GM21390 (cell line): Measurements from ENCODE around the gene OTOG.

Experiments
- ATAC-seq: cut with Tn5 transposase; IDR thresholded peaks from one replicate; pipeline ENCODE4 v1.9.1; 2021; ENCODE audit not compliant: unreplicated experiment

The OTOG gene, protein sequence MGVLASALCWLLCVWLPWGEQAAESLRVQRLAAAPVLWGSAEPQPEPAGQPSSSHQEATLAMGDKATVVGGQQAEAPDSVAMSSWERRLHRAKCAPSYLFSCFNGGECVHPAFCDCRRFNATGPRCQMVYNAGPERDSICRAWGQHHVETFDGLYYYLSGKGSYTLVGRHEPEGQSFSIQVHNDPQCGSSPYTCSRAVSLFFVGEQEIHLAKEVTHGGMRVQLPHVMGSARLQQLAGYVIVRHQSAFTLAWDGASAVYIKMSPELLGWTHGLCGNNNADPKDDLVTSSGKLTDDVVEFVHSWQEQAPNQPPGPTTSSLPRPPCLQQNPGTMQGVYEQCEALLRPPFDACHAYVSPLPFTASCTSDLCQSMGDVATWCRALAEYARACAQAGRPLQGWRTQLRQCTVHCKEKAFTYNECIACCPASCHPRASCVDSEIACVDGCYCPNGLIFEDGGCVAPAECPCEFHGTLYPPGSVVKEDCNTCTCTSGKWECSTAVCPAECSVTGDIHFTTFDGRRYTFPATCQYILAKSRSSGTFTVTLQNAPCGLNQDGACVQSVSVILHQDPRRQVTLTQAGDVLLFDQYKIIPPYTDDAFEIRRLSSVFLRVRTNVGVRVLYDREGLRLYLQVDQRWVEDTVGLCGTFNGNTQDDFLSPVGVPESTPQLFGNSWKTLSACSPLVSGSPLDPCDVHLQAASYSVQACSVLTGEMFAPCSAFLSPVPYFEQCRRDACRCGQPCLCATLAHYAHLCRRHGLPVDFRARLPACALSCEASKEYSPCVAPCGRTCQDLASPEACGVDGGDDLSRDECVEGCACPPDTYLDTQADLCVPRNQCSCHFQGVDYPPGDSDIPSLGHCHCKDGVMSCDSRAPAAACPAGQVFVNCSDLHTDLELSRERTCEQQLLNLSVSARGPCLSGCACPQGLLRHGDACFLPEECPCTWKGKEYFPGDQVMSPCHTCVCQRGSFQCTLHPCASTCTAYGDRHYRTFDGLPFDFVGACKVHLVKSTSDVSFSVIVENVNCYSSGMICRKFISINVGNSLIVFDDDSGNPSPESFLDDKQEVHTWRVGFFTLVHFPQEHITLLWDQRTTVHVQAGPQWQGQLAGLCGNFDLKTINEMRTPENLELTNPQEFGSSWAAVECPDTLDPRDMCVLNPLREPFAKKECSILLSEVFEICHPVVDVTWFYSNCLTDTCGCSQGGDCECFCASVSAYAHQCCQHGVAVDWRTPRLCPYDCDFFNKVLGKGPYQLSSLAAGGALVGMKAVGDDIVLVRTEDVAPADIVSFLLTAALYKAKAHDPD (N-terminal part only)

DNA sequence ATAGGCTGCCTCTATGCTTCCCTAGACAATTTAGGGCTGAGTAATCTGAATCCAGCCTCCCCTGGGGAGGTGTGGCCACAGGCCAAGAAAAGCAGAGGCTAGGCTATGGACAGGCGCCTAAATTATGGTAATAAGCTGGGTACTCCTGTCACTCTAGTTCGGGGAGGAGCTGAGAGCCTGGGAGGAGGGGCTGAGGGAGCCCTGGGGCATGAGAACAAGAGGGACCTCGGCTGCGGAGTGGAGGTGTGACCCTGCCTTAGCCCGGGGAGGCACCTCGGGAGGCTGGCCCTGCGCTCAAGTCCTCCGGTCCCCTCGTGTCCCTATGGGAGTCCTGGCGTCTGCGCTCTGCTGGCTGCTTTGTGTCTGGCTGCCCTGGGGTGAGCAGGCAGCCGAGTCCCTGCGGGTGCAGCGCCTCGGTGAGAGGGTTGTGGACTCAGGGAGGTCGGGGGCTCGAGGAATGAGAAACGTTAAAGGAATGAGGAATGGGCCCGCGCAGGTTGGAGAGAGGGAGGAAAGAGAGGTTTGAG is at the start of gene OTOG:
TSS of gene OTOG (plus strand) at position 209 of the 527 bp plus-strand sequence. CDS start at position 323, 114 bp downstream.
- ATAC-seq, result no peak

DNA sequence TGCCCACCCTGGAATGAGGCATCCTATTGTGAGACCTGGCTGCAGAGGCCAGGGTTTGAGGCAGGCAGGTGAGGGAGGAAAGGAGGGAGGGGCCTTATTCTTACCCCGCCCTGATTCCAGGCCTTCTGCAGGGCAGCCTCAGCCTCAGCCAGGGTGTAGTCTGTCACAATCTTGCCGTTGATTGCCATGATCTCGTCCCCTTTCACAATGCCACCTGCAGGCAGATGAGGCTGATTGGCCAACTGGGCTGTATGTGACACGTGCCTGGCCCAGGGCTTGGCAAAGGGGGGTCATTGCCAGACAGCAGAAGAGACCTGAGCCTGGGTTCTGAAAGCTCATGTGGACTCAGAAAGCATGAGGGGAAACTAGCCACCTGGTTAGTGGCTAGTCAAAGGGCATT is 49.0 kb upstream of the OTOG start:
- ATAC-seq, result no peak

DNA sequence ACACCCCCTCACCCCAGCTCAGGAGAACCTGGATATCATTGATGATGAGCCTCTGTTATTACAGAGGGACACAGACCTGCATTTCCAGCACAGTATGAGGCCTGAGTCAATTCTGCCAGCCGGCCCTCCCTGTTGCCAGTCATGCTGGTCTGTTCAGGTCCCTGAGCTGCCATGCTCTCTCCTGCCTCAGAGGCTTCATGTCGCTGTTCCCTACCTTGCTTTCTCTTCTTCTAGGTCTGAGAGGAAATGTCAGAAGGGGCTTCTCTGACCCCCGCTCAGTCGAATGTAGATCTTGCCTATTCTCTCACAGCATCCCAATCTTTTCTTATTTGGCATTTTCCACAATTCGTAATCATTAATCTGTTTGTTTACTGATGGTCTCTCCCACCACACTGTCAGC is 48.6 kb upstream of the OTOG start:
- ATAC-seq, result no peak

DNA sequence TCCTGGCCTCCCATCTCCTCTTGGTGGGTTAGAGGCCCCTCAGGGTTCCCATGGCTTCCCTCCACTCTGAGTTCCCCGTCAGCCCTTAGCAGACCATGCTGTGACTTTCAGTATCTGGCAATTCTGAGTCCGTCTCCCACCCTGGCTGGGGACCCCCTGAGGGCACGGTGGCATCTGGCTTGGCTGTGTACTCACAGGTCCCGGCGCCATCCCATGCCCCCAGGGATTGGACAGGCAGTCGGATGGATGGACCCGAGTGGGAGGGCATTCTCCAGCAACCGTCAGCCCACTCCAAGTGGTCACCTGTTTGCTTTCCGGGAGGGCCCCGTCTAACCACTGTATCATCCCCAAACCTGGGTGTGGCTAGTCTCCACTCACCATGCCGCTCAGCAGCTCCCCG is 46.4 kb upstream of the OTOG start:
- no peak for ATAC-seq

DNA sequence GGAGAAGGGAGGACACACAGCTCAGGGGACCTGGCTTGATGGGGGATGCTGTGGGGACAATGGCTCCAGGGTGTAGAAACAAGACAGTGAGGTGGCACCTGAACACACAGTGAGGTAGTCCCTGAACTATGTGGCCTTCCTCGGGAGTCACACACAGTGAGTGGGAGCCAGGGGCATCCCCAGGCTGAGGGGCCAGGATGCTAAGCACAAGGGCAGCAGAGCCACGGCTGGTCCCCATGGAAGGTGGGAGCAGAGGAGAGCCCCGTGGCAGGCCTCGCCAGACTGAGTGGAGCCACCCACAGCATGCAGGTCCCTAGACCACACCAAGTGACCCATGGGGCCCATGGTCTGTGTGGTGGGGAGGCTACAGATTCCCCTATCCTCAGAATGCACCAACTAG is 44.4 kb upstream of the OTOG start:
- no peak for ATAC-seq

DNA sequence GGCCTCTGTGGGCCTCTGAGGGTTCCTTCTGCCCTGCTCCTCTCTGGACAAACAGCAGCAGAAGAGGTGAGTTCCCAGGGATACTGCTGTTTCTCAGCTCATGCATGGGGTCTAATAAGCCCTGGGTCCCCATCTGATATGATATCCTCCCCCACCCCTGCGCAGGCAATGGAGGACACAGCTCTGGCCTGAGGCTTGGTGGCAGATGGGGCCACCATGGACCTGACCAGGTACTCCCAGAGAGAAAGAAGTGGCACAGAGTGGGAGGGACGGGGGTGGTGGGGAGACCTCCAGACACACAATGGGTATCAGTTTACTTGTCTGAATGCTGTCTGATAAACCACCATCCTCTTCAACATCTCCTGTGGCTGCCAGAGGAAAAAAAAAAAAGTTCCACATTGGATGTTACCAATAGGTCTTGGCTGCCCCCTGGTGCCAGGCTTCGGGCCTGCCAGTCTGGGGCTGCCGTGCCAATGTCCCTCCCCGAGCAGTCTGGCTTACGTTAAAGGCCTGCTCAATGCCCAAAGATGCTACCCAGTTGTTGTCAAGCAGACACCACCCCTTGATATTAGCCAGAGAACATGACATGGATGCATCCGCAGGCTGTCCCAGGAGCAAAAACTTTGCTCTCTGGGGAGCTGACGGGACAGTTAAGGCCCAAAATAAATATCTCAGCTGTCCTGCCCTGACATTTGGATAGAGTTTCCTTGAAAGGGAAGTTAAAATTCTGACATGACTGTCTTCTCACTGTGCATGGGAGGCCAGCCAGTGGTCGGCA is 42.5 kb upstream of the OTOG start:
- ATAC-seq, result peak; percentile 70

DNA sequence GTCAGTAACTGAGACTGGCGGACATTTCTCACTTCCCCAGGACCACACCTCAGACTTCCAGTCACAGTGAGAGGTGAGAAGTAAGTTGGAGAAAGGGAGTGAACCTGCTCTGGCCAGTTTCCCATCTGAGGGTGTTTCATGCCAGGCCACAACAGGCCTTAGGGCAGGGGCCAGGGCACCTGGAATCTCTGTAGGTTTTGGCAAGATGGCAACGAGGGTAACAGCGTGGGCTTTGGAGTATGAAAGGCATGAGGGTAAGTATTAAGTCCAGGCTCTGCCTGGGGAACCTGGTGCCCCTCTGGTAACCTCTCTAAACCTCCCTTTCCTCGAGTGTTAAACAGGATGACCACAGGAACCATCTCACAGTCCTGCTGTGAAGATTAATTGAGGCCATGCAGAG is 41.9 kb upstream of the OTOG start:
- ATAC-seq, result no peak

DNA sequence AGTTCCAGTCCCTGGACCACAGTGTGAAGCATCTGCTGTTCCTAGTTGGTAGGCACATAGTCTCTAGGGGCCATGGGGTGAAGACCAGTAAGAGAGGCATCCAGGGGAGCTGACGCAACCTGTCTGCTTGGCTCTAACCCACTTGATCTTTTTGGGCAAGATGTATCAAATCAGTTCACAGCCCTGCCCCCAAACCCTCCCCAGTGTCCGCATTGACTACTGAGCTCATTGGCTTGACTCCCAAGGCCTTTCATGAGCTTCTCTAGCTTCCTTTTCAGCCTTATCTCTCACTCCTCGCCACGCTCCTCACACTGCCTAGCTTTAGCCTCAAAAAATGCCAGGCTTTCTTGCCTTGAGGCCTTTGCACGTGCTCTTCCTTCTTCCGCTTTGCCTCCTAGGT is 40.7 kb upstream of the OTOG start:
- ATAC-seq, result no peak

DNA sequence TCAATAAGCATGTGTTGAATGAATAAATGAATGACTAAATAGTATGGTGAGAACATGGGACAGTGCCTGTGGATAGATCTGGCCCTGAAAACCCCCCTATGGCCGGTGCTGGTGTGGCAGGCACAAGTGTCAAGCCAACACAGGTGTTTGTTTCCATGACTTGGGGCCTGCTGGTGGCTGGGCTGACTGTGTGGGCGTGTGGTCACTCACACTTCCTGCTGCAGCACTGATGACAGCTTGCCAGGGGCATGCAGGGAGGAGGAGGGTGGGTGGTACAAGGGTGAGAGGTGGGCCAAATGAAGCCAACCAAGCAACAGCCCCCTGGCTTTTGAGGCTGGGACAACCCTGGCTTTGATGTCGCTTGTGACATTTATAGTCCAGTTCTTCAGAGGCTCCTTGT is 40.1 kb upstream of the OTOG start:
- ATAC-seq, result no peak

DNA sequence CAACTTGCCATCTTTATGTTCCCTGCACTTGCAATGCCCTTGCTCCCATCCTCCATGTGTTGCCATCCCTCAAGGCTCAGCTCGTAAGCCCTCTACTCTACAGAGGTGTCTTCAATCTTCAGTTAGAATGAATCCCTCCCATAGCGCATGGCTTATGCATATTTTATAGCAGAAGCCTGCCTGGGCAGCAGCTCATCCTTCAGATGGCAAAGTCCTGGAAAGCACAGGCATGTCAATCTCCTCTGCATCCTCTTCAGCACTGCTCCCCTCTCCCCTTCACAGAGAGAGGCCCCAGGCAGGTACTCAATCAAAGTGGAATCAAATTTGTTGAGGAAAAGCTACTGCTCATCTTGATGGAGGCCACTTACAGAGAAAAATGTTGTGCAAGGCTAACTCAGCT is 39.3 kb upstream of the OTOG start:
- ATAC-seq, result no peak

DNA sequence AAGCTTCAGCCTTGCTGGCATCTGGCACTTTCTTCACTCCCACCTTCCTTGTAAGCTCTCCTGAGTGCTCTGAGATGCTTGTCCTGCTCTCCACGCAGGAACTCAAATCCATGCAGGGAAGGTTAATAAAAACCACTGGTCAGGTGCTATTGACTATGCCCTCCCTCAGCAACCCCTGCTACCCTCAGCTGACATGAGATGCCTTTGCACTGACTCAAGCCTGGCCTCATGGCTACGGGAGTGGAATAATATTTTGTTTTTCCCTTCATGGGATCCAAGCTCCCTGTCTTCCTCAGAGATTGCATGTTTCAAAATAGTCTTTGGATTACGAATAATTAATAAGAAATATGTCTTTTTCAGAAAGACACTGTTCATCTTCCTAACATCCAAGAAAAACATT is 38.8 kb upstream of the OTOG start:
- no peak for ATAC-seq

DNA sequence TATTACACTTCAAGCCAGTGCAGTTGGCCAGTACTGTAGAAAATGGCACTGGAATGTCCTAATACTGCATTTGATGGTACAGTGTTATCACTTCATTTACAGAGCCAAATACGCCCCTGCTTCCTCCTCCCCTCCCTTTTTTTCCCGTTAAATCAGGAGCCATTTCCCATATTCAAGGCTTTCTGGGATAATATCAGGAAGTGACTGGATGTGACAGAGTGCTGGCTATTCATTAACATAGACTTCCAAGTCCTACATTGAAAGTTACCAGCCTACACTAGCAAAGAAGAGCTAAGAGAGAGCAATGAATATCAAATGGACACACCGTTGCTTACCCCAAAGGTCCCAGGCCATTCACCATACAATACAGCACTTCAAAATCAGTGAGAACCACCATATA is 38.3 kb upstream of the OTOG start:
- ATAC-seq, result no peak

DNA sequence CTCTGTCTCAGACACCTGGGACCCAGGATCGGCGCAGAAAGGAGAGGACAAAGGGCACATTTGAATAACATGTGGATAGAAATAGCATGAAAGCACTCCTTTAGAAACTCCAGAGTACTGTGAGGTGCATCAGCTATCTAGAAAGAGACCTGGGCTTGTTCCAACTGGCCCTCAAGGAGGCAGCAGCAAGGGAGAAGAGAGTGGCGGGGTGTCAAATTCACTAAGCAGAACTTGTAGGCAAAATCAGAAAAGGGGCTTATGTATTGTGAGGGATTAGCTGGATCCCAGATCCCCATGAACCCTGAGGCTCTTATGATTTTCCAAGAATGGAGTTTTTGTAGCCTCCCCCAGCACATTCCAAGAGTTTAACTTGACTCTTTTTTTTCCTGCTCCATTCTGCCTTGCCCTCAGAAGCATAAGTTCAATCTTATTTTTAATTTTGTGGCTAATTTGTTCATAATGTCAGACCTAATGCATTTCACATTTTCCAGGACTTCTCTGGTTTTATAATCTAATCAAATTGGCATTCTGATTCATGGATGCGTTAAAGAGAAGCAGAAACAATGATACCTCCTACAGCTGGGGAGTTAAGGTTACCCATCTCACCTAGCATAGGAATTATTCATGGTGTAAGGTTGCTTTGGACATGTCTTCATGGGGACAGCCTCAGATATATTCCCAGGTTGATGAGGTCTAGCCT is 36.4 kb upstream of the OTOG start:
- ATAC-seq, result no peak

DNA sequence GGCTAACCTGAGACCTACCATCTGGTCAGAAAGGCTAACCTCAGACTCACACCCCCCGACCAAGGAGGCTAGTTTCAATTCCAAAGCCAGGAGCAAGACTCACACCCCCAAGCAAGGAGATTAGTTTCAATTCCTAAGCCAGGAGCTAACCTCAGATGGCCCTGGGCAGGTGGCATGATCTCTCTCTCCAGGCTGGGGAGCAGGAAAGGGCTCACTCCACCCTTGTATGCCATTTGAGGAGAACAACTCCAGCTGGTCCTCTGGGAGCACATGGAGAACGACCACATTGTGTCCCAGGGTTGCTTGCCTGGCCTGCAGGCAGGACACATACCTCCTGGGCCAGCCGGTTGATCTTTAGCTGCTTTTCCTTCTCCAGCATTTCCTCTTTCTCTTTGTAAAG is 35.5 kb upstream of the OTOG start:
- ATAC-seq, result no peak

DNA sequence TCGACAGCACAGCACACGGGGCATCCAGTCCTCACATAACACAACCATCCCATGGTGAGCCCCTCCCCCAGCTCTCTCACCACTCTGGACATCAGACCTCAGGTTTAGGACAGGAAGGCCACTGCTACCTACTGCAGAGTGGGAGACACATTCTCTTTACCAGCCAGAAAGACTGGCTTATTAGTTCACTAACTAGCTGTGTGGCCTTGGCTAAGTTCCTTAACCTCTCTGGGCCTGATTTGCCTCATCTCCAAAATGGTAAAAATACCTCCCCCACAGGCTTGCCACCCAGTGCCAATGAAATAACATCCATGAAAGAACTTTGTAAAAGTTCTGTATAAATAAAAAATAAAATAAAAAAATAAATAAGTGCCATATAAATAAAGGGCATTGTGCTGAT is 35.0 kb upstream of the OTOG start:
- ATAC-seq, result no peak

DNA sequence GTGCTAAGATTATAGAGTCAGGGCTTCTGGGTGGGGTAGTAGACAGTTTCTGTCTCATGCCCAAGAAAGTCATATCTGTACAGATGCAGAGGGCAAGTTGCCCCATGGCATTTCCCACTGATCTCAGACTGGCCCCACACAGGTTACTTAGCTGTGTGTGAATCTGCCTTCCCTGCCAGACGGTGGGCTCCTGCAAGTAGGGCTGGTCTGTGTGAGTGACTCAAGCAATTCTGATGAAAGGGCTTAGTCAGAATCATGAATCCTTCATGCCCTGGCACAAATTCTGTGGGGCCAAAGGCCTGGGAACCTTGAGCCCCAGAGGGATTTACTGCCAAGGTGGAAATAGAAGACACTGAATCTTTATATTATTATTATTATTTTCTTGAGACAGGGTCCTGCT is 33.2 kb upstream of the OTOG start:
- ATAC-seq, result no peak

DNA sequence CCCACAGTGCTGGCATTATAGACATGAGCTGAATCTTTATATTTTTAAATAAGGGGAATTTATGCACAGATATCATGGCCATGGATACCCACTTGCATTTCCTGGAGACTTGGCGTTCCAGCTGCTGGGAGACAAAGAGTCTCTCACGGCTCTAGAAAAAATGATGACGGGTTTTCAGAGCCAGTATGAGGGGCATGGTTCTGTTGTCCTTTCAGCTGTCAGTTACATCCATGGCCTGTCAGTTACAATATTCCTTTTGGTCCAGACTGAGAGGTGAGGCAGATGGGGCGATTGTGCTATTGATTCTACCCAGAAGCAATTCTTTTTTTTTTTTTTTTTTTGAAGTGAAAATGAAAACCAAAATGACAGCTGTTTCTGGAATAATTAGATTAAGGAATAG is 32.6 kb upstream of the OTOG start:
- no peak for ATAC-seq

DNA sequence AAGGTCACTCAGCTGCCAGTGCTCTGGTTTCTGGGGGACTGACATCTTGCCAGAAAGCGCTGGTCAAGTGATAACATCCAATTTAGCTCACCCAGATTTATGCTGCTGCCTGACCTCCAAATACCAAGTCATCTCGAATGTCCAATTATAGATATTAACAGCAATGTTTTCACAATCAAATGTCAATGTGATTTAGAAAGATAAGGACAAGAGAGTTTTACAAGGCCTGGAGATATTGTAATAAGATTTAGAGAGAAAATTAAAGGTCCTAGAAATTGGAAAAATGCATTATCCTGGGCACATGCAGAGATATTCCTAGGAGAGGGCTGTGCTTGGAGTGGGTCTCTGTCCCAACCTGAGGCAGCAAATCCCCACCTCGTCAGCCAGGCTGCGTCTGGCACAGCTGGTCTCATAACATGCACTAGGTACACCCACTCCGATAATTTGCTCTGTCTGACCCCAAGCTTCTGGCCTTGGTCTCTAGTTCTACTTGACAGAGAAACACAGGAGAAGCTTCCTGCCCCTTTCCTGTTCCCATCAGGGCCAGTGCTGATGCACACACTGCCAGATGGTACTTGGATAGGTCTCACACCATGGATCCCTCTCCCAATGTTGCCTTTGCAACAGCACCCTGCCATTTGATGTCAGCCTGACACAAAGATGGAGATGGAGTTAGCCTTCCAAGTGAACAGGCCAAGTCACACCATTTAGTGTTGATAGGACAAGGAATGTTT is 31.4 kb upstream of the OTOG start:
- no peak for ATAC-seq

DNA sequence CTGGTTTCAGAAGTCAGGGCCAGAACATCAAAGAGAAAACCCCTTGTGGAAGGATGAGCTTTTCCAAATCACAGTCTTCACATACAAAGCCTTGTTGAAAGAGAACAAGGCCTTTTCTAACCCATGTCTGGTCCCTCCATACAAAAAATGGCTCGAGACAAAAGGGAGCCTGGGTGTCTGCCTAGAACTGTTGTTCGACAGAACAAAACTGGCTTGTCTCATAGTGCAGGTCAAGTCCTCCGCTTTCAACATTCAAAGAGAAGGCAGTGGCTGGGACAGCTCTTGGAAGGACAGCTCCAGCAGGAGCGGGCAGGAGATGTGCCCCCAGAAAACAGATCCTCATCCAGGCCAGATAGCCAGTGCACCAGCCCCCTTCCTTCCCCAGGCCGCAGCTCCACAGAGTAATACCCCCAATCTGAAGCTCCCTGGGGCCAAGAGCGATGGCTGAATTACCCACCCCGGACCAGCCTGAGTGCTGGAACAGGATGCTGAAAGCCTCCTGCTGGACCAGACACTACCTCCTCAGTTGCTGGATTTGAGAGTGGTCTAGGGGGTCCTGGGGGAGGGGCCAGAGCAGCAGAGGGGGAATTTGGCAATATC is 30.4 kb upstream of the OTOG start:
- ATAC-seq, result no peak
